Measurements from ENCODE around the gene GRIP2.

DNA sequence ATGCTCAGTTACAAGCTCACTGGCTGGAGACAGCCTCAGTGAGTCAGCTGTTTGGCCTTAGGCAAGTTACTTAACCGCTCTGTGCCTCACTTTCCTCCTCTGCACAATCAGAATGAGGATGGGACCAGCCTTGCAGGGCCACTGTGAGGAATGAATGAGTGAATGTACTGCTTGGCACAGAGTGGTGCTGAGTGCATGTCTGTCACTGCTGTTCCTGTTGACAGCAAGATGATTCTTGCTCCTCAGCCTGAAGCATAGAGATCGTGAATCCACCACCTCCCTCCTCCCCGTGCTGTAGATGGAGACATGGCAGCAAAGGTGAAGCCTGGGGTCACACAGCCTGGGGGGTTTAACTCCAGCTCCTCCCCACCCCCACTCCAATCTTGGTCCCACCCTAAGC lies 14.6 kb upstream of the GRIP2 start:
- TF ChIP-seq, protein P1, sequence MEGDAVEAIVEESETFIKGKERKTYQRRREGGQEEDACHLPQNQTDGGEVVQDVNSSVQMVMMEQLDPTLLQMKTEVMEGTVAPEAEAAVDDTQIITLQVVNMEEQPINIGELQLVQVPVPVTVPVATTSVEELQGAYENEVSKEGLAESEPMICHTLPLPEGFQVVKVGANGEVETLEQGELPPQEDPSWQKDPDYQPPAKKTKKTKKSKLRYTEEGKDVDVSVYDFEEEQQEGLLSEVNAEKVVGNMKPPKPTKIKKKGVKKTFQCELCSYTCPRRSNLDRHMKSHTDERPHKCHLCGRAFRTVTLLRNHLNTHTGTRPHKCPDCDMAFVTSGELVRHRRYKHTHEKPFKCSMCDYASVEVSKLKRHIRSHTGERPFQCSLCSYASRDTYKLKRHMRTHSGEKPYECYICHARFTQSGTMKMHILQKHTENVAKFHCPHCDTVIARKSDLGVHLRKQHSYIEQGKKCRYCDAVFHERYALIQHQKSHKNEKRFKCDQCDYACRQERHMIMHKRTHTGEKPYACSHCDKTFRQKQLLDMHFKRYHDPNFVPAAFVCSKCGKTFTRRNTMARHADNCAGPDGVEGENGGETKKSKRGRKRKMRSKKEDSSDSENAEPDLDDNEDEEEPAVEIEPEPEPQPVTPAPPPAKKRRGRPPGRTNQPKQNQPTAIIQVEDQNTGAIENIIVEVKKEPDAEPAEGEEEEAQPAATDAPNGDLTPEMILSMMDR (IDR thresholded peaks at IDR 0.05): no peak
- TF ChIP-seq EZH2 (IDR thresholded peaks at IDR 0.05) (no peak), EZH2phosphoT487 (IDR thresholded peaks at IDR 0.05) (no peak)
